OCI-LY1 (cell line): Measurements from ENCODE around the gene ANKRD31.

Source experiments
- EZH2 ChIP-seq: fragments of 200-600 bp; sonication (generic), shearing (Covaris generic); IDR thresholded peaks from 2 replicates; pipeline ENCODE4 v1.8.0; 2017; ENCODE audit warnings: borderline replicate concordance, mixed run types, mild to moderate bottlenecking, antibody characterized with exemption, low read length, moderate library complexity, mixed read lengths
- TF ChIP-seq, protein P1 (sequence below): fragments of 200-600 bp; sonication (generic), shearing (Covaris generic); IDR thresholded peaks from 2 replicates; pipeline ENCODE4 v1.5.1; 2017; ENCODE audit warnings: mild to moderate bottlenecking, antibody characterized with exemption, low read length, moderate library complexity, mixed read lengths

DNA sequence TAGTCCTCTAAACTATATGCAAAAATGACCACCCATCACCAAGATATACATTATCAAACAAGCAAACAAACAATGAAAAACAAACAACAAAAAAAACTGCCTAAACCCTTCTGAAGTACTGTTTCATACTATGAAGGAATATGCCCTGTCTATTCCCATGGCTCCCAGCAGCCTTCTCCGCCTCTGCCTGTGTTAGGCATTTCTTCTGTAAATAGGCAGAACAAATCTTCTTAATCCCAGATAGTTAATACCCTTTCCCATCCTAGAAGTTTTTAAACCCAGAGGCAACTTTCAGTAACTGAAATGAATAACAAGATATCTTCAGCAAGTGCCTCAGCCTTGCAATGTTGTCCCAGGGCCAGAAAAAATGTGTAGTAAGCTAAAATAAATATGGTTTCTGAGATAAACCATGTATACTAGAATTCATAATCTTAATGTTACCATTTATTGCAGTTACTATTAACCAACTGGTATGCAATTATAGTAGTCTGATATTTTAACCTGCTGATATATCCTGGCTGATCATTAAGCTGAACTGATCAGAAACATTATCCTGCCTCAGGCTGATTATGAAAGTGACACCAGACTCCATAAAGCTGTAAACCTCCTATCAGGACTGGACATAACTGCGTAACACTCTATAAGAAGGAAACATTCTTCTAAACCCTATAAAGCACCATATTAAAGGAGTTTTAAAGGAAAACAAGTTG lies 68.5 kb downstream of the ANKRD31 start:
- TF ChIP-seq, protein P1, sequence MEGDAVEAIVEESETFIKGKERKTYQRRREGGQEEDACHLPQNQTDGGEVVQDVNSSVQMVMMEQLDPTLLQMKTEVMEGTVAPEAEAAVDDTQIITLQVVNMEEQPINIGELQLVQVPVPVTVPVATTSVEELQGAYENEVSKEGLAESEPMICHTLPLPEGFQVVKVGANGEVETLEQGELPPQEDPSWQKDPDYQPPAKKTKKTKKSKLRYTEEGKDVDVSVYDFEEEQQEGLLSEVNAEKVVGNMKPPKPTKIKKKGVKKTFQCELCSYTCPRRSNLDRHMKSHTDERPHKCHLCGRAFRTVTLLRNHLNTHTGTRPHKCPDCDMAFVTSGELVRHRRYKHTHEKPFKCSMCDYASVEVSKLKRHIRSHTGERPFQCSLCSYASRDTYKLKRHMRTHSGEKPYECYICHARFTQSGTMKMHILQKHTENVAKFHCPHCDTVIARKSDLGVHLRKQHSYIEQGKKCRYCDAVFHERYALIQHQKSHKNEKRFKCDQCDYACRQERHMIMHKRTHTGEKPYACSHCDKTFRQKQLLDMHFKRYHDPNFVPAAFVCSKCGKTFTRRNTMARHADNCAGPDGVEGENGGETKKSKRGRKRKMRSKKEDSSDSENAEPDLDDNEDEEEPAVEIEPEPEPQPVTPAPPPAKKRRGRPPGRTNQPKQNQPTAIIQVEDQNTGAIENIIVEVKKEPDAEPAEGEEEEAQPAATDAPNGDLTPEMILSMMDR, result no peak
- no peak for TF ChIP-seq EZH2
